A549 (cell line): ENCODE measurements around the gene EPS8.

Experiments
- HOXA7 ChIP-seq: fragments of 250-450 bp; sonication (Bioruptor Pico); IDR thresholded peaks from 2 replicates; pipeline ENCODE4 v1.5.0; 2020; ENCODE audit warnings: mild to moderate bottlenecking, moderate library complexity
- POLR2A ChIP-seq: IDR thresholded peaks from 2 replicates; pipeline ENCODE4 v1.6.1; 2012; ENCODE audit warnings: mild to moderate bottlenecking, low read length
- RCOR1 ChIP-seq: fragments of 150-350 bp; IDR thresholded peaks from 2 replicates; pipeline ENCODE4 v1.6.1; 2014; ENCODE audit warnings: antibody characterized with exemption, low read length, low read depth
- SMC3 ChIP-seq: fragments of >200 bp; sonication (Bioruptor Twin); formaldehyde crosslinking; IDR thresholded peaks from 3 replicates; pipeline ENCODE4 v1.6.1; 2018; ENCODE audit warnings: inconsistent platforms
- TP53 ChIP-seq: fragments of 250-450 bp; sonication (Bioruptor Pico); IDR thresholded peaks from 2 replicates; pipeline ENCODE4 v1.5.0; 2021; ENCODE audit warnings: mild to moderate bottlenecking, moderate library complexity
- TF ChIP-seq, protein P1 (sequence below): fragments of >200 bp; sonication (Bioruptor Twin); formaldehyde crosslinking; IDR thresholded peaks from 3 replicates; pipeline ENCODE4 v1.5.1; 2016
- TF ChIP-seq, protein P2 (sequence below): IDR thresholded peaks from 2 replicates; pipeline ENCODE4 v1.6.1; 2012

DNA sequence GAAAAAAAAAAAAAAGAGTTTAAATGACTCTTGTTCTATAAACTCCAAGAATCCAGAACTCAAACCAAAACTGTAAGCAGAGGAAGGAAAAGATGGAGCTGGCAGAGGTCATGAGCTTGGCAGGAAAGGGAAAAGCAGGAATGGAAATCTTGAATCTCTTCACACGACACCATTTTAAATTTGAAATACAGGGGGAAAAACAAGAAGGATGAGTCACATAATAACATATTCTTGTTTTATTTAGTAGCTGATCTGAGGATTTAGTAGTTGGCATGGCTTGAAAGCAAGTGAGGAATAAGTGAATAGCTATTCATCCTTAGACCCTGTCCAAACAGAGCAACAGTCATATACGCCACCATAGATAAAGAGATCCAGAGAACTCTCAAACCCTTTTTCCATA lies 35.0 kb downstream of the EPS8 start:
- TF ChIP-seq, protein P1, sequence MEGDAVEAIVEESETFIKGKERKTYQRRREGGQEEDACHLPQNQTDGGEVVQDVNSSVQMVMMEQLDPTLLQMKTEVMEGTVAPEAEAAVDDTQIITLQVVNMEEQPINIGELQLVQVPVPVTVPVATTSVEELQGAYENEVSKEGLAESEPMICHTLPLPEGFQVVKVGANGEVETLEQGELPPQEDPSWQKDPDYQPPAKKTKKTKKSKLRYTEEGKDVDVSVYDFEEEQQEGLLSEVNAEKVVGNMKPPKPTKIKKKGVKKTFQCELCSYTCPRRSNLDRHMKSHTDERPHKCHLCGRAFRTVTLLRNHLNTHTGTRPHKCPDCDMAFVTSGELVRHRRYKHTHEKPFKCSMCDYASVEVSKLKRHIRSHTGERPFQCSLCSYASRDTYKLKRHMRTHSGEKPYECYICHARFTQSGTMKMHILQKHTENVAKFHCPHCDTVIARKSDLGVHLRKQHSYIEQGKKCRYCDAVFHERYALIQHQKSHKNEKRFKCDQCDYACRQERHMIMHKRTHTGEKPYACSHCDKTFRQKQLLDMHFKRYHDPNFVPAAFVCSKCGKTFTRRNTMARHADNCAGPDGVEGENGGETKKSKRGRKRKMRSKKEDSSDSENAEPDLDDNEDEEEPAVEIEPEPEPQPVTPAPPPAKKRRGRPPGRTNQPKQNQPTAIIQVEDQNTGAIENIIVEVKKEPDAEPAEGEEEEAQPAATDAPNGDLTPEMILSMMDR, result no peak
- TF ChIP-seq, protein P2, sequence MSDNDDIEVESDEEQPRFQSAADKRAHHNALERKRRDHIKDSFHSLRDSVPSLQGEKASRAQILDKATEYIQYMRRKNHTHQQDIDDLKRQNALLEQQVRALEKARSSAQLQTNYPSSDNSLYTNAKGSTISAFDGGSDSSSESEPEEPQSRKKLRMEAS, result no peak
- TF ChIP-seq TP53 (CRISPR knock-in tag), result no peak
- no peak for TF ChIP-seq HOXA7 (CRISPR knock-in tag)
- no peak for TF ChIP-seq POLR2A
- no peak for TF ChIP-seq SMC3
- no peak for TF ChIP-seq RCOR1
